Prostate gland (tissue), 2 donors: ENCODE measurements around the gene CCDC92. TPM values are rescaled to one million over a fixed set of nuclear protein-coding genes. Genes with fewer than 3 reads are reported as not detected.

Experiments
- DNase-seq: peaks from one replicate; pipeline ENCODE4 v3.0.0-alpha.2; 2019; ENCODE audit warnings: low spot score
- H3K27ac ChIP-seq, 2 donors: fragments of 200-600 bp; sonication (generic); 2 replicates each; pipeline ENCODE4 v1.5.1; 2017 to 2019
- H3K27me3 ChIP-seq: fragments of 200-600 bp; sonication (generic); replicated peaks from 2 replicates; pipeline ENCODE4 v1.5.1; 2019; ENCODE audit not compliant: insufficient read depth
- H3K36me3 ChIP-seq, 2 donors: fragments of 200-600 bp; sonication (generic); 1 replicate in 1 of 2; 2 replicates in 1 of 2; pipeline versions ENCODE4 v1.5.1 to v1.8.1; 2017 to 2019
- H3K4me1 ChIP-seq: fragments of 200-600 bp; sonication (generic); replicated peaks from 2 replicates; pipeline ENCODE4 v1.5.1; 2019
- H3K4me3 ChIP-seq, 2 donors: fragments of 200-600 bp; sonication (generic); 2 replicates each; pipeline ENCODE4 v1.5.1; 2017 to 2019
- H3K9me3 ChIP-seq: fragments of 200-600 bp; sonication (generic); 2 replicates; pipeline ENCODE4 v1.5.1; 2017
- CTCF ChIP-seq, 4 experiments: fragments of 200-600 bp in 2 of 4; fragments of 450-650 bp in 2 of 4; sonication (generic) in 2 of 4; IDR thresholded peaks; 1 replicate in 3 of 4; 2 replicates in 1 of 4; pipeline ENCODE4 v1.5.1; 2016 to 2019; ENCODE audit warnings: antibody characterized with exemption in 4 of 4, mild to moderate bottlenecking in 2 of 4, moderate library complexity in 2 of 4
- POLR2A ChIP-seq: fragments of 450-650 bp; IDR thresholded peaks from one replicate; pipeline ENCODE4 v1.6.1; 2016; ENCODE audit warnings: antibody characterized with exemption, mild to moderate bottlenecking
- POLR2AphosphoS5 ChIP-seq: sonication (generic); formaldehyde crosslinking; IDR thresholded peaks from one replicate; pipeline ENCODE4 v1.6.1; 2017; ENCODE audit warnings: antibody characterized with exemption
- WGBS: methylation state at CpG from one replicate; pipeline ENCODE4 v1.1.5; 2018; 5-methylcytosine and 5-hydroxymethylcytosine counted together
- intact Hi-C: fragments of 100-400 bp; cut with DNase I; formaldehyde crosslinking; loops from one replicate; pipeline ENCODE4 v1.14.2; 2022
- total RNA-seq, 2 donors: library from RNA; depleted of rRNA; stranded (reverse); fragments of >200 nt; gene quantifications; one replicate each; pipeline ENCODE4 v1.1.0, GENCODE V29; 2016

CCDC92 gene
- total RNA-seq, 2 donors from 2014 or later, result 22.4 to 42.9 TPM

DNA sequence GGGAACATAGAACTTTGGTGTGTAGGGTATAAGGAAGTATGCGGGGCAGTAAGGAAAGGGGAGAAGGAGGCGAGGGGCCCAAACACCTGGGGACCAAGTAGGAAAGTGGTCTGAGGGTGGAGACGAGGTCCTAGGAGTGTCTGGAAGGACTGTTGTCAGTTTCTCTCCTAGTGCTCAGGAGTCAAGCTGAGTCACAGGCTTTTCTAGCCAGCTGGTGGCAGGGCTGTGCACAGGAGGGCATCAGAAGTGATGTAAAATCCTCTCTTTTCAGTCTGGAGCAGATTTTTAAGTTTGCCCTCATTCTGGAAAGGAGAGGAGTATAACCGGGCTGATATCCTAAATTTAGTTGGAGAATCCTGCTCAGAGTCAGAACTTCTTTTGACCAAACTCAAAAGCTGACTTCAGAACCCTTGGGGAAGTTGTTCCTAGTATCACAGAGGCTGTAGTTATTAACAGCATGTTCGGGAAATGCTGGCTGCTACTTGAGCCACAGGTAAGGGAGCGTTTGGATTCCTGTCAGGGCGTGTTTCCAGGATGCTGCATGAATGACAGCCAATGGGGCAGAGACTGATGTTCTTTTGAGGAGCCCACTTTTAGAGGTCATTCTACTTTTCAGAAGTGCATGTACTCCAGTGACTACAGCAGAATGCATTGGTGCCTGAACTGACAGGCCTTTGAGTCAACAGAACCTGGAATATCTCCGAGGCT lies 19.6 kb upstream of the CCDC92 start:
- Histone ChIP-seq H3K4me3 (no peak overlapping the region), H3K4me1 (no peaks in the 10 kb centered on the region), H3K36me3 (no peaks in the 10 kb centered on the region), H3K9me3 (no peaks in the 10 kb centered on the region), H3K27ac (no peak overlapping the region), H3K27me3 (no peaks in the 10 kb centered on the region)
- intact Hi-C loops, result no loop called here
- no peak for DNase-seq
- TF ChIP-seq POLR2AphosphoS5 (no peak), CTCF (IDR thresholded peaks at IDR 0.05) (no peak), POLR2A (no peak)
- WGBS, result 77% methylated on average over 8 of the region's 8 CpGs

GRCh38 chr12:123991372-123991951 lies 18.8 kb upstream of the CCDC92 start:
- H3K27ac ChIP-seq, result no peak overlapping the region
- no peaks in the 10 kb centered on the region for H3K4me1 ChIP-seq
- no peaks in the 10 kb centered on the region for H3K9me3 ChIP-seq
- TF ChIP-seq POLR2AphosphoS5 (no peak), CTCF (IDR thresholded peaks at IDR 0.05) (no peak), POLR2A (no peak)
- no peak overlapping the region for H3K4me3 ChIP-seq
- intact Hi-C loops, result no loop called here
- no peaks in the 10 kb centered on the region for H3K27me3 ChIP-seq
- 83% methylated on average over 2 of the region's 2 CpGs for WGBS
- no peaks in the 10 kb centered on the region for H3K36me3 ChIP-seq
- no peak for DNase-seq

DNA sequence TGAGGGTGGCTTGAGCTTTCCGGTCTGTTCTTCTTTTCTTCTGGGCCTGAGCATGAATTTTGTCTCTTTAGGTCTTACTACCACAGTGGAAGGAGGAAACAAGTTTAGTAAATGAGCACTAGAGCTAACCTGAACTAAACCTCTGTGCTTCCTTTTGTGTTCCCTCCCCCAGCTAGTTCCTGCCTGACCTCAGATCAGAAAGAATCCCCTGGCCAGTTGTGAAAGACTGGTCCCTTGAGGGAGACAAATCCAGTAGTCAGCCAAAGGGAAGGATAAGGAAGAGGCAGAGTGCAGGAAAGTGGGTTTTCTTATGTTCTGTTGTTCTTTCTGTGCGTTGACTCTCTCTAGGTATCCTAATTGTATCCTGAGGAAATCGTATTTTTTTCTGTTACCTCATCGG lies 17.9 kb upstream of the CCDC92 start:
- intact Hi-C loops, result no loop called here
- no peak for DNase-seq
- Histone ChIP-seq H3K36me3 (no peaks in the 10 kb centered on the region), H3K9me3 (no peaks in the 10 kb centered on the region), H3K4me3 (no peak overlapping the region), H3K4me1 (no peaks in the 10 kb centered on the region), H3K27me3 (no peaks in the 10 kb centered on the region), H3K27ac (no peak overlapping the region)
- no peak for TF ChIP-seq POLR2A
- TF ChIP-seq CTCF (IDR thresholded peaks at IDR 0.05), result no peak
- no peak for TF ChIP-seq POLR2AphosphoS5
- WGBS, result 83% methylated on average over 4 of the region's 4 CpGs

DNA sequence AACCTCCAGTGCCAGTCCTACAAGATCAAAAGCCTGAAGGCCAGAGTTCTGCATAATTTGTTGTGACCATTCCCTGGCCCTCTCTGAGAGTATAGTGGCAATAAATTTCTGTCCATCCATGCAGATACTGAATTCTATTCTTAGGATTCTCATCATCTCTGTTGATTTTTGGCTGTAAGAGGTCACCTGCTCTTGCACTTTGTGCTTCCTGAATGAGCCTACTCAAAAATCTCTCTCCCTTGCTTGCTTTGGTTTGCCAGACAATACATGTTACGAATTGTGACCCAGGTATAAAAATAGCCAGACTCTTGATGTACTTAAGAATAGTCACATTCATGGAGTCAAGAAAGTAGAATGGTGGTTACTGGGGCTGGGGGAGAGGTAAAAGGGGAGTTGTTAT lies 17.1 kb upstream of the CCDC92 start:
- TF ChIP-seq POLR2AphosphoS5, result no peak
- no peak for TF ChIP-seq CTCF (IDR thresholded peaks at IDR 0.05)
- TF ChIP-seq POLR2A, result no peak
- no peaks in the 10 kb centered on the region for H3K4me1 ChIP-seq
- no peaks in the 10 kb centered on the region for H3K9me3 ChIP-seq
- no peak for DNase-seq
- intact Hi-C loops, result no loop called here
- no peak overlapping the region for H3K4me3 ChIP-seq
- WGBS, result 89% methylated on average over 1 of the region's 1 CpG
- H3K27ac ChIP-seq, result no peak overlapping the region
- H3K27me3 ChIP-seq, result no peaks in the 10 kb centered on the region
- H3K36me3 ChIP-seq, result no peaks in the 10 kb centered on the region

GRCh38 chr12:123989168-123989567 lies 16.5 kb upstream of the CCDC92 start:
- Histone ChIP-seq H3K27me3 (no peaks in the 10 kb centered on the region), H3K4me3 (no peak overlapping the region), H3K27ac (no peak overlapping the region), H3K9me3 (no peaks in the 10 kb centered on the region), H3K36me3 (no peaks in the 10 kb centered on the region), H3K4me1 (no peaks in the 10 kb centered on the region)
- TF ChIP-seq CTCF (IDR thresholded peaks at IDR 0.05) (no peak), POLR2A (no peak), POLR2AphosphoS5 (no peak)
- WGBS, result 95% methylated on average over 5 of the region's 5 CpGs
- no peak for DNase-seq
- intact Hi-C loops, result no loop called here
